Embryonic facial prominence (tissue), 1 donor: ENCODE measurements around the gene HPX.

Experiments
- DNase-seq: peaks from one replicate; pipeline ENCODE4 v3.0.0-alpha.2; 2016; ENCODE audit errors: extremely low spot score

HPX gene

GRCh38 chr11:6459099-6459450 is 18.3 kb upstream of the HPX start:
- no peak for DNase-seq

GRCh38 chr11:6458352-6459098 is 17.7 kb upstream of the HPX start:
- no peak for DNase-seq

DNA sequence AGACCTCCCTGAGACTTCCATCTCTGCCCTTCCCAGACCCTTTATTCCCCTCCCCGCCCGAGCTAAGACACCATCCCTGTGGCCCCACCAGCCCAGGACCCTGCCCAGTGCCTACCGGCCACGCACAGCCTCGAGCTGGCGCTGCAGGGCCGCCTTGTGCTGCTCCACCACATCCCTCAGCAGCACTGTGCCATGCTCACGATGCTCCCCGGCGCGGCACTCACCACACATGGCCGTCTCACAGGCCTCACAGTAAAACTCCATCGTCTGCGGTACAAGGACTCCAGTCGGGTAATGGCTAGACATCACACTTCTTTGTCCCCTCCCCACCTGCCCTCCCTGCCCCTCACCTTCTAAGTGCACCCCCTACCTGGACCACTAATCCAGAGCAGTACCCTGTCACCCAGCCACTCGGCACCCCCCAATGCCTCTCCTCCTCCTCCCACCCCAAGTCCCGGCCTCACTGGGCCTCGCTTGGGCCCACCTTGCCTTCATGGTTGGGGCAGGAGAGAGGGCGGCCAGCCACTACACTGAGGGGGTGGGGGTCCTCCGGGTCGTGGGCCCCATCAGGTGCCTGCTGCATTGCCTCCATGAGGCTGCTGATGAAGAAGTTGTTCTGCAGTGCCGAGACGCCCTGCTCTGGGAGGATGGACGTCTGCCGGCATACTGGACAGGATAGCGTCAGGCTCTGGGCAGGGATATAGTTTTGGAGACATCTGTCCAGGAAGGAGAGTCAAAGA is 17.0 kb upstream of the HPX start:
- no peak for DNase-seq

- DNase-seq = no peak
These were observed 15.7 kb upstream of the HPX start for GRCh38 chr11:6456361-6457073.

- no peak for DNase-seq
These were observed 14.3 kb upstream of the HPX start for GRCh38 chr11:6455070-6455469.

- no peak for DNase-seq
These were observed 12.4 kb upstream of the HPX start for GRCh38 chr11:6453152-6453551.

GRCh38 chr11:6452219-6452618 is 11.4 kb upstream of the HPX start:
- no peak for DNase-seq

- no peak for DNase-seq
These were observed 7.8 kb upstream of the HPX start for GRCh38 chr11:6448574-6448973.

GRCh38 chr11:6443269-6444003 is 2.6 kb upstream of the HPX start:
- no peak for DNase-seq

- DNase-seq = no peak
These were observed 1.7 kb upstream of the HPX start for GRCh38 chr11:6442441-6442840.

DNA sequence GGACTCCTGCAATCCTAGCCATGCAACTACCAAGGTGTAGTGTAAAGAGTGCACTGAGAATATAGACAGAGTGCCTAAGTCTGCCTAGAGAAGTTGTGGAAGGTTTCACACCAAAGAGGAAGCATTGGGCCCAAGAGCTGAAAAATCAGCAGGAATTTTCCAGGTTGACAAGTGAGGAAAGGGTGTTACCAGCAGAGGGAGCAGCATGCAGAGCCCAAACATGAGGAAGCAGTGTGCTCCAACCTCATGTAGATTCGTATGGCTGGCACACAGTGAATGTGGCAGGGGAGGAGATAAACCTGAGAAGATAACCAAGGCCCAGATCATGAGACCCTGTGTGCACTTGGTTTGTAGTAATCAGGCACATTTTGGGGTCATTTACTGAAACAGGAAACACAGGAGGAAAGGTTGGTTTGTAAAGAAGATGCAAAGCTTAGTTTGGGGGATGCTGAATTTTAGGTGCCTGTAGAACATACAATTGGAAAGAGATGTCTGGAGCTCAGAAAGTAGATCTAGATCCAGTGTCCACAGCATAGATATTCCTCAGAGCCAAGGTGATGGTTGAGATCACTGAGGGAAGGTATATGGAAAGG is 1.7 kb downstream of the HPX start:
- no peak for DNase-seq

GRCh38 chr11:6437993-6438392 is 2.8 kb downstream of the HPX start:
- no peak for DNase-seq

DNA sequence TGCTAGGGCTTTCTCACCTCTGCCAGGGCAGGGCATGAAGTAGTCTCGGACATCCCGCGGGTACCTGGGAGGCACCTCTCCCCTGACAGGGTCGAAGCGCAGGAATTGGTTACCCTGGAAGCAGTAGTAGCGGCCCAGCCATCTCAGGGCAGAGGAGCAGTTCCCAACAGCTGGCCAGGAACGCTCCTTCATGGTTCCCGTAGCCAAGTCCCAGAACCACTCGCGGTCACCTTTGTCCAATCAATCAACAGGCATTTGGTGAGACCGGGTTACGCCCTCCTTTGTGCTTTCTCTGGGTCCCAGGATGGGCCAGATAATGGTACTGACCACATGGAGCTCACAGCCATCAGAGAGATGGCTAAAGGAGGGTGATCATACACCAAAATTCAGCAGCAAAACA is 3.4 kb downstream of the HPX start:
- DNase-seq = no peak

GRCh38 chr11:6433998-6434660 is 6.7 kb downstream of the HPX start:
- no peak for DNase-seq

- no peak for DNase-seq
These were observed 8.9 kb downstream of the HPX start for GRCh38 chr11:6431861-6432260.

GRCh38 chr11:6427516-6427915 is 13.3 kb downstream of the HPX start:
- no peak for DNase-seq

DNA sequence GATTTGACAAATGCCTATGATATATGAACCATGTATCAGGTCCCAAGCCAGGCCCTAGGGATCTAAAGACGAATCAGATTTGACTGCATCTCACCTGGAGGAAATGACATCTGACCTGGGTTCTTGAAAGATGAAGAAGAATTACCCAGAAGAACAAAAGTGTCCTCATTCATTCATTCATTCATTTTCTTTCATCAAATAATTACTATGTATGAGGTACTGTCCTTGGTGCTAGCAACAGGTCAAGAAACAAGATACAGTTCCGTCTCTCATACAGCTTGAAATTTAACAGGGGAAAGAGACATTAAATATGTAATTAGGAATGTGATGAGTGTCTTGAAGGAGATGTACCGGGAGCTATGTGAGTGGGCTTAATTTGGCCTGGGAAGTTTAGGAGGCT is 20.1 kb downstream of the HPX start:
- no peak for DNase-seq

- DNase-seq = peak; percentile 13
These were observed 21.7 kb downstream of the HPX start, which contains the start of gene APBB1 for GRCh38 chr11:6419009-6419631. Gene APBB1, minus strand, starts transcription at chr11:6419094. Its CDS starts 7,747 bp downstream, at chr11:6411347.

- no peak for DNase-seq
These were observed 22.2 kb downstream of the HPX start for GRCh38 chr11:6418557-6419008.

- no peak for DNase-seq
These were observed 22.8 kb downstream of the HPX start for GRCh38 chr11:6417907-6418556.
